ENCODE data around the gene C5orf24.
"Not testable (repeated sequence)": the region's sequence is repeated elsewhere in the genome, so short reads cannot be mapped to it uniquely, and the experiment has no call there.

Gene C5orf24

DNA sequence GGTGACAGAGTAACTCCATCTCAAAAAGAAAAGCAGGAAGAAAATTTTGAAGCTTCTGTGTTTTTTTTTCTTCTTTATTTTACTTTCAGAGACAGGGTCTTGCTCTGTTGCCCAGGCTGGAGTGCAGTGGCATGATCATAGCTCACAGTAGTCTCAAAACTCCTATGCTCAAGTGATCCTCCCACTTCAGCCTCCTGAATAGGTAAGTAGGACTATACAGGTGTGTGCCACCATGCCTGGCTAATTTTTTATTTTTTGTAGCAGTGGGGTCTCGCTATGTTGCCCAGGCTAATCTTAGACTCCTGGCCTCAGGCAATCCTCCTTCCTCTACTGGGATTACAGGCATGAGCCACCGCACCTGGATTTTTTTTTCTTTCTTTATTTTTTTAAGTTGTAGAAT, 10.1 kb upstream of the C5orf24 start:
- TF ChIP-seq BACH2 (CRISPR knock-in tag; IDR thresholded peaks at IDR 0.05; ENCODE audit: borderline replicate concordance) (no peak), GLIS3 (CRISPR knock-in tag; IDR thresholded peaks at IDR 0.05) (no peak), RARB (CRISPR knock-in tag; IDR thresholded peaks at IDR 0.05) (no peak), ISL1 (CRISPR knock-in tag; IDR thresholded peaks at IDR 0.05) (no peak)
- no peak for ATAC-seq

DNA sequence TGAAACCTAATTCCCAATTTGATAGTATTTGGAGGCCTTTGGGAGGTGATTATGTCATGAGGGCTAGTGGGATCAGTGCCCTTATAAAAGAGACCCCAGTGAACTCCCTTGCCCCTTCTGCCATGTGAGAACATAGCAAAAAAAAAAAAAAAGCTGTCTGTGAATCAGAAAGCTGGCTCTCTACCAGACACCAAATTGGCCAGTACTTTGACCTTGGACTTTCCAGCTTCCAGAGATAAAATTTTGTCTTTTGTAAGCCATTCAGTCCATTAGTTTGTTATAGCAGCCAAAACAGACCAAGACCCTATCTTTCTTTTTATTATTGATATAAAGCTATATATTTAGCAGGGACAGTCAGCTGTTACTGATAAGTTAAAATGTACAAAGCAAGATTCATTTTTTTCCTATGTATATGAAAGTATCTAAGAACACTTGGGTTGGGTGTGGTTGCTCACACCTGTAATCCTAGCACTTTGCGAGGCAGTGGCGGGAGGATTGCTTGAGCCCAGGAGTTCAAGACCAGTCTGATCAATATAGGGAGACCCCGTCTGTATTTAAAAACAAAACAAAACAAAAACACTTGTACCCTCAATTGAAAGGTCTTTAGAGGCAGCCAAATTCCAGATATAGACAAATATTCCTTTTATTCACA, 8.1 kb upstream of the C5orf24 start:
- TF ChIP-seq ARNTL (CRISPR knock-in tag; IDR thresholded peaks at IDR 0.05; ENCODE audit: borderline replicate concordance, low read depth) (no peak), ZC3H10 (CRISPR knock-in tag; IDR thresholded peaks at IDR 0.05) (no peak), BACH2 (CRISPR knock-in tag; IDR thresholded peaks at IDR 0.05; ENCODE audit: borderline replicate concordance) (no peak), TOX (CRISPR knock-in tag; IDR thresholded peaks at IDR 0.05; ENCODE audit: borderline replicate concordance) (no peak), SNAI2 (CRISPR knock-in tag; IDR thresholded peaks at IDR 0.05) (no peak), ZFP30 (CRISPR knock-in tag; IDR thresholded peaks at IDR 0.05) (no peak), GLIS3 (CRISPR knock-in tag; IDR thresholded peaks at IDR 0.05) (no peak), ISL1 (CRISPR knock-in tag; IDR thresholded peaks at IDR 0.05) (no peak), CSDC2 (CRISPR knock-in tag; IDR thresholded peaks at IDR 0.05) (no peak), ZNF70 (CRISPR knock-in tag; IDR thresholded peaks at IDR 0.05) (no peak), ZNF8 (CRISPR knock-in tag; IDR thresholded peaks at IDR 0.05) (no peak), ESRRG (CRISPR knock-in tag; IDR thresholded peaks at IDR 0.05) (no peak), OSR1 (CRISPR knock-in tag; IDR thresholded peaks at IDR 0.05) (no peak), PPARA (CRISPR knock-in tag; IDR thresholded peaks at IDR 0.05; ENCODE audit: borderline replicate concordance) (no peak)
- TF ChIP-seq, protein P1, sequence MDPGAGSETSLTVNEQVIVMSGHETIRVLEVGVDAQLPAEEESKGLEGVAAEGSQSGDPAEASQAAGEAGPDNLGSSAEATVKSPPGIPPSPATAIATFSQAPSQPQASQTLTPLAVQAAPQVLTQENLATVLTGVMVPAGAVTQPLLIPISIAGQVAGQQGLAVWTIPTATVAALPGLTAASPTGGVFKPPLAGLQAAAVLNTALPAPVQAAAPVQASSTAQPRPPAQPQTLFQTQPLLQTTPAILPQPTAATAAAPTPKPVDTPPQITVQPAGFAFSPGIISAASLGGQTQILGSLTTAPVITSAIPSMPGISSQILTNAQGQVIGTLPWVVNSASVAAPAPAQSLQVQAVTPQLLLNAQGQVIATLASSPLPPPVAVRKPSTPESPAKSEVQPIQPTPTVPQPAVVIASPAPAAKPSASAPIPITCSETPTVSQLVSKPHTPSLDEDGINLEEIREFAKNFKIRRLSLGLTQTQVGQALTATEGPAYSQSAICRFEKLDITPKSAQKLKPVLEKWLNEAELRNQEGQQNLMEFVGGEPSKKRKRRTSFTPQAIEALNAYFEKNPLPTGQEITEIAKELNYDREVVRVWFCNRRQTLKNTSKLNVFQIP (CRISPR knock-in tag; IDR thresholded peaks at IDR 0.05; ENCODE audit: borderline replicate concordance, low read depth), result no peak
- TF ChIP-seq, protein P2, sequence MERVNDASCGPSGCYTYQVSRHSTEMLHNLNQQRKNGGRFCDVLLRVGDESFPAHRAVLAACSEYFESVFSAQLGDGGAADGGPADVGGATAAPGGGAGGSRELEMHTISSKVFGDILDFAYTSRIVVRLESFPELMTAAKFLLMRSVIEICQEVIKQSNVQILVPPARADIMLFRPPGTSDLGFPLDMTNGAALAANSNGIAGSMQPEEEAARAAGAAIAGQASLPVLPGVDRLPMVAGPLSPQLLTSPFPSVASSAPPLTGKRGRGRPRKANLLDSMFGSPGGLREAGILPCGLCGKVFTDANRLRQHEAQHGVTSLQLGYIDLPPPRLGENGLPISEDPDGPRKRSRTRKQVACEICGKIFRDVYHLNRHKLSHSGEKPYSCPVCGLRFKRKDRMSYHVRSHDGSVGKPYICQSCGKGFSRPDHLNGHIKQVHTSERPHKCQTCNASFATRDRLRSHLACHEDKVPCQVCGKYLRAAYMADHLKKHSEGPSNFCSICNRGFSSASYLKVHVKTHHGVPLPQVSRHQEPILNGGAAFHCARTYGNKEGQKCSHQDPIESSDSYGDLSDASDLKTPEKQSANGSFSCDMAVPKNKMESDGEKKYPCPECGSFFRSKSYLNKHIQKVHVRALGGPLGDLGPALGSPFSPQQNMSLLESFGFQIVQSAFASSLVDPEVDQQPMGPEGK (CRISPR knock-in tag; IDR thresholded peaks at IDR 0.05; ENCODE audit: borderline replicate concordance), result no peak
- TF ChIP-seq, protein P3, sequence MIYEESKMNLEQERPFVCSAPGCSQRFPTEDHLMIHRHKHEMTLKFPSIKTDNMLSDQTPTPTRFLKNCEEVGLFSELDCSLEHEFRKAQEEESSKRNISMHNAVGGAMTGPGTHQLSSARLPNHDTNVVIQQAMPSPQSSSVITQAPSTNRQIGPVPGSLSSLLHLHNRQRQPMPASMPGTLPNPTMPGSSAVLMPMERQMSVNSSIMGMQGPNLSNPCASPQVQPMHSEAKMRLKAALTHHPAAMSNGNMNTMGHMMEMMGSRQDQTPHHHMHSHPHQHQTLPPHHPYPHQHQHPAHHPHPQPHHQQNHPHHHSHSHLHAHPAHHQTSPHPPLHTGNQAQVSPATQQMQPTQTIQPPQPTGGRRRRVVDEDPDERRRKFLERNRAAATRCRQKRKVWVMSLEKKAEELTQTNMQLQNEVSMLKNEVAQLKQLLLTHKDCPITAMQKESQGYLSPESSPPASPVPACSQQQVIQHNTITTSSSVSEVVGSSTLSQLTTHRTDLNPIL (CRISPR knock-in tag; IDR thresholded peaks at IDR 0.05; ENCODE audit: low read depth), result no peak
- TF ChIP-seq, protein P4, sequence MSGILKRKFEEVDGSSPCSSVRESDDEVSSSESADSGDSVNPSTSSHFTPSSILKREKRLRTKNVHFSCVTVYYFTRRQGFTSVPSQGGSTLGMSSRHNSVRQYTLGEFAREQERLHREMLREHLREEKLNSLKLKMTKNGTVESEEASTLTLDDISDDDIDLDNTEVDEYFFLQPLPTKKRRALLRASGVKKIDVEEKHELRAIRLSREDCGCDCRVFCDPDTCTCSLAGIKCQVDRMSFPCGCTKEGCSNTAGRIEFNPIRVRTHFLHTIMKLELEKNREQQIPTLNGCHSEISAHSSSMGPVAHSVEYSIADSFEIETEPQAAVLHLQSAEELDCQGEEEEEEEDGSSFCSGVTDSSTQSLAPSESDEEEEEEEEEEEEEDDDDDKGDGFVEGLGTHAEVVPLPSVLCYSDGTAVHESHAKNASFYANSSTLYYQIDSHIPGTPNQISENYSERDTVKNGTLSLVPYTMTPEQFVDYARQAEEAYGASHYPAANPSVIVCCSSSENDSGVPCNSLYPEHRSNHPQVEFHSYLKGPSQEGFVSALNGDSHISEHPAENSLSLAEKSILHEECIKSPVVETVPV (CRISPR knock-in tag; IDR thresholded peaks at IDR 0.05), result no peak
- ATAC-seq, result no peak

DNA sequence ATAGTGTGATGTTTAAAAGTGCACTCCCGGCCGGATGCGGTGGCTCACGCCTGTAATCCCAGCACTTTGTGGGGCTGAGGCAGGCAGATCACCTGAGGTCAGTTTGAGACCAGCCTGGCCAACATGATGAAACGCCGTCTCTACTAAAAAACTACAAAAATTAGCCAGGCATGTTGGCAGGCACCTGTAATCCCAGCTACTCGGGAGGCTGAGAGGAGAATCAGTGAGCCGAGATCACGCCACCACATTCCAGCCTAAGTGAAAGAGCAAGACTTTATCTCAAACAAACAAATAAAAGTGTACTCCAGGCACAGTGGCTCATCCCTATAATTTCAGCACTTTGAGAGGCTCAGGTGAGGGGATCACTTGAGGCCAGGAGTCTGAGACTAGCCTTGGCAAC, 7.4 kb upstream of the C5orf24 start:
- not testable (repeated sequence) for ATAC-seq

DNA sequence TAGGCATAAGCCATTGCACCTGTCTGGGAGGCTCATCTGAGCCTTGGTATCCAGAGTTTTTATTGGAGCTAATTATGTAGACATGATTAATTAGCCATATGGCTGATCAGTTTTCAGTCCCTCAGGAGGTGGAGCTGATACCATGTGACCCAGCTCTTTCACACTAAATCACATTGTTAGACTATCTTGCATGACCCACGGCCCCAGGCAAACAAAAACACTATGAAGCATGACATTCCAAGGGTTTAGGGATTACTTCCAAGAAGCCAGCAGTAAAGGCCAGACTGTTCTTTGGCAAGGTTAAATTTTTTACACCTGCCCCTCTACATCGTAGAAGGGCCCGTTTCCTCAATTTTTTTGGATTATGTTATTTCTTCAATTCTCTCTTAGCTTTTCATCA, 5.0 kb upstream of the C5orf24 start:
- TF ChIP-seq TOX (CRISPR knock-in tag; IDR thresholded peaks at IDR 0.05; ENCODE audit: borderline replicate concordance) (no peak), ZNF565 (CRISPR knock-in tag; conservative IDR thresholded peaks at IDR 0.05; ENCODE audit: low read depth) (no peak), ESRRG (CRISPR knock-in tag; IDR thresholded peaks at IDR 0.05) (no peak), BACH2 (CRISPR knock-in tag; IDR thresholded peaks at IDR 0.05; ENCODE audit: borderline replicate concordance) (no peak), ZFP3 (CRISPR knock-in tag; IDR thresholded peaks at IDR 0.05) (no peak), SNAI2 (CRISPR knock-in tag; IDR thresholded peaks at IDR 0.05) (no peak), RARB (CRISPR knock-in tag; IDR thresholded peaks at IDR 0.05) (no peak), CSDC2 (CRISPR knock-in tag; IDR thresholded peaks at IDR 0.05) (no peak), ZNF70 (CRISPR knock-in tag; IDR thresholded peaks at IDR 0.05) (no peak), OSR1 (CRISPR knock-in tag; IDR thresholded peaks at IDR 0.05) (no peak)
- TF ChIP-seq, protein P1 (CRISPR knock-in tag; IDR thresholded peaks at IDR 0.05; ENCODE audit: borderline replicate concordance, low read depth), result no peak
- TF ChIP-seq, protein P4 (CRISPR knock-in tag; IDR thresholded peaks at IDR 0.05), result no peak
- TF ChIP-seq, protein P5, sequence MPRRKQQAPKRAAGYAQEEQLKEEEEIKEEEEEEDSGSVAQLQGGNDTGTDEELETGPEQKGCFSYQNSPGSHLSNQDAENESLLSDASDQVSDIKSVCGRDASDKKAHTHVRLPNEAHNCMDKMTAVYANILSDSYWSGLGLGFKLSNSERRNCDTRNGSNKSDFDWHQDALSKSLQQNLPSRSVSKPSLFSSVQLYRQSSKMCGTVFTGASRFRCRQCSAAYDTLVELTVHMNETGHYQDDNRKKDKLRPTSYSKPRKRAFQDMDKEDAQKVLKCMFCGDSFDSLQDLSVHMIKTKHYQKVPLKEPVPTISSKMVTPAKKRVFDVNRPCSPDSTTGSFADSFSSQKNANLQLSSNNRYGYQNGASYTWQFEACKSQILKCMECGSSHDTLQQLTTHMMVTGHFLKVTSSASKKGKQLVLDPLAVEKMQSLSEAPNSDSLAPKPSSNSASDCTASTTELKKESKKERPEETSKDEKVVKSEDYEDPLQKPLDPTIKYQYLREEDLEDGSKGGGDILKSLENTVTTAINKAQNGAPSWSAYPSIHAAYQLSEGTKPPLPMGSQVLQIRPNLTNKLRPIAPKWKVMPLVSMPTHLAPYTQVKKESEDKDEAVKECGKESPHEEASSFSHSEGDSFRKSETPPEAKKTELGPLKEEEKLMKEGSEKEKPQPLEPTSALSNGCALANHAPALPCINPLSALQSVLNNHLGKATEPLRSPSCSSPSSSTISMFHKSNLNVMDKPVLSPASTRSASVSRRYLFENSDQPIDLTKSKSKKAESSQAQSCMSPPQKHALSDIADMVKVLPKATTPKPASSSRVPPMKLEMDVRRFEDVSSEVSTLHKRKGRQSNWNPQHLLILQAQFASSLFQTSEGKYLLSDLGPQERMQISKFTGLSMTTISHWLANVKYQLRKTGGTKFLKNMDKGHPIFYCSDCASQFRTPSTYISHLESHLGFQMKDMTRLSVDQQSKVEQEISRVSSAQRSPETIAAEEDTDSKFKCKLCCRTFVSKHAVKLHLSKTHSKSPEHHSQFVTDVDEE (CRISPR knock-in tag; IDR thresholded peaks at IDR 0.05), result no peak
- ATAC-seq, result no peak
